ENCODE data around the gene ADORA2A.

ADORA2A gene

GRCh38 chr22:24459911-24460310, 32.5 kb downstream of the ADORA2A start:
- peaks cover 3% of the 10 kb centered on the region for H3K4me1 Mint-ChIP-seq (ENCODE audit: low read depth)

GRCh38 chr22:24460418-24461089, 33.2 kb downstream of the ADORA2A start:
- H3K27ac Mint-ChIP-seq = no peak overlapping the region
- H3K4me3 Mint-ChIP-seq = no peak overlapping the region
- H3K4me1 Mint-ChIP-seq (ENCODE audit: low read depth) = peaks cover 6% of the 10 kb centered on the region
- H3K27me3 Mint-ChIP-seq = no peaks in the 10 kb centered on the region
- no peaks in the 10 kb centered on the region for H3K9me3 Mint-ChIP-seq (ENCODE audit: low read depth)
- H3K36me3 Mint-ChIP-seq = no peaks in the 10 kb centered on the region

More at GRCh38 chr22:24459911-24460310, 32.5 kb downstream of the ADORA2A start:
- Mint-ChIP-seq H3K27me3 (no peaks in the 10 kb centered on the region), H3K36me3 (no peaks in the 10 kb centered on the region), H3K9me3 (ENCODE audit: low read depth) (no peaks in the 10 kb centered on the region), H3K27ac (no peak overlapping the region), H3K4me3 (no peak overlapping the region)

GRCh38 chr22:24463071-24463760, 35.8 kb downstream of the ADORA2A start:
- Mint-ChIP-seq H3K27ac (no peak overlapping the region), H3K36me3 (no peaks in the 10 kb centered on the region), H3K9me3 (ENCODE audit: low read depth) (no peaks in the 10 kb centered on the region), H3K4me1 (ENCODE audit: low read depth) (peaks cover 15% of the 10 kb centered on the region), H3K27me3 (no peaks in the 10 kb centered on the region), H3K4me3 (no peak overlapping the region)

GRCh38 chr22:24465566-24465965, 38.2 kb downstream of the ADORA2A start:
- no peak overlapping the region for H3K4me3 Mint-ChIP-seq
- H3K4me1 Mint-ChIP-seq (ENCODE audit: low read depth) = peaks cover 15% of the 10 kb centered on the region
- H3K27me3 Mint-ChIP-seq = no peaks in the 10 kb centered on the region
- H3K27ac Mint-ChIP-seq = no peak overlapping the region
- no peaks in the 10 kb centered on the region for H3K36me3 Mint-ChIP-seq
- no peaks in the 10 kb centered on the region for H3K9me3 Mint-ChIP-seq (ENCODE audit: low read depth)

GRCh38 chr22:24465975-24466374, 38.6 kb downstream of the ADORA2A start:
- no peak overlapping the region for H3K27ac Mint-ChIP-seq
- H3K4me1 Mint-ChIP-seq (ENCODE audit: low read depth) = peaks cover 12% of the 10 kb centered on the region
- no peak overlapping the region for H3K4me3 Mint-ChIP-seq
- no peaks in the 10 kb centered on the region for H3K27me3 Mint-ChIP-seq
- no peaks in the 10 kb centered on the region for H3K36me3 Mint-ChIP-seq
- no peaks in the 10 kb centered on the region for H3K9me3 Mint-ChIP-seq (ENCODE audit: low read depth)

- Mint-ChIP-seq H3K27me3 (no peaks in the 10 kb centered on the region), H3K4me3 (no peak overlapping the region), H3K9me3 (ENCODE audit: low read depth) (no peaks in the 10 kb centered on the region), H3K4me1 (ENCODE audit: low read depth) (peaks cover 12% of the 10 kb centered on the region), H3K27ac (no peak overlapping the region), H3K36me3 (no peaks in the 10 kb centered on the region)
Measured at GRCh38 chr22:24466716-24467328, 39.4 kb downstream of the ADORA2A start.

- Mint-ChIP-seq H3K4me1 (ENCODE audit: low read depth) (peaks cover 12% of the 10 kb centered on the region), H3K4me3 (no peak overlapping the region), H3K27ac (no peak overlapping the region), H3K36me3 (no peaks in the 10 kb centered on the region), H3K27me3 (no peaks in the 10 kb centered on the region), H3K9me3 (ENCODE audit: low read depth) (no peaks in the 10 kb centered on the region)
Measured at GRCh38 chr22:24467340-24467739, 39.9 kb downstream of the ADORA2A start.

- Mint-ChIP-seq H3K4me1 (ENCODE audit: low read depth) (peaks cover 4% of the 10 kb centered on the region), H3K9me3 (ENCODE audit: low read depth) (peaks cover 5% of the 10 kb centered on the region), H3K36me3 (no peaks in the 10 kb centered on the region), H3K4me3 (no peak overlapping the region), H3K27me3 (no peaks in the 10 kb centered on the region), H3K27ac (no peak overlapping the region)
Measured at GRCh38 chr22:24471570-24471969, 44.2 kb downstream of the ADORA2A start.

- peaks cover 5% of the 10 kb centered on the region for H3K9me3 Mint-ChIP-seq (ENCODE audit: low read depth)
- peaks cover 3% of the 10 kb centered on the region for H3K36me3 Mint-ChIP-seq
- no peaks in the 10 kb centered on the region for H3K4me1 Mint-ChIP-seq (ENCODE audit: low read depth)
- H3K27ac Mint-ChIP-seq = no peak overlapping the region
- no peak overlapping the region for H3K4me3 Mint-ChIP-seq
- no peaks in the 10 kb centered on the region for H3K27me3 Mint-ChIP-seq
Measured at GRCh38 chr22:24473284-24473683, 45.9 kb downstream of the ADORA2A start.

GRCh38 chr22:24474221-24474620, 46.8 kb downstream of the ADORA2A start:
- peaks cover 5% of the 10 kb centered on the region for H3K9me3 Mint-ChIP-seq (ENCODE audit: low read depth)
- no peaks in the 10 kb centered on the region for H3K4me1 Mint-ChIP-seq (ENCODE audit: low read depth)
- H3K36me3 Mint-ChIP-seq = peaks cover 3% of the 10 kb centered on the region
- H3K4me3 Mint-ChIP-seq = no peak overlapping the region
- no peak overlapping the region for H3K27ac Mint-ChIP-seq
- no peaks in the 10 kb centered on the region for H3K27me3 Mint-ChIP-seq

- Mint-ChIP-seq H3K27ac (no peak overlapping the region), H3K36me3 (peaks cover 3% of the 10 kb centered on the region), H3K9me3 (ENCODE audit: low read depth) (peaks cover 5% of the 10 kb centered on the region), H3K4me1 (ENCODE audit: low read depth) (no peaks in the 10 kb centered on the region), H3K27me3 (no peaks in the 10 kb centered on the region), H3K4me3 (no peak overlapping the region)
Measured at GRCh38 chr22:24474649-24475255, 47.4 kb downstream of the ADORA2A start.

GRCh38 chr22:24481641-24482040, 54.2 kb downstream of the ADORA2A start:
- H3K9me3 Mint-ChIP-seq (ENCODE audit: low read depth) = no peaks in the 10 kb centered on the region
- peaks cover 3% of the 10 kb centered on the region for H3K36me3 Mint-ChIP-seq
- H3K27me3 Mint-ChIP-seq = no peaks in the 10 kb centered on the region

GRCh38 chr22:24482575-24482974, 55.2 kb downstream of the ADORA2A start:
- Mint-ChIP-seq H3K4me3 (no peak overlapping the region), H3K9me3 (ENCODE audit: low read depth) (no peaks in the 10 kb centered on the region), H3K27me3 (no peaks in the 10 kb centered on the region), H3K36me3 (no peaks in the 10 kb centered on the region), H3K4me1 (ENCODE audit: low read depth) (peaks cover 12% of the 10 kb centered on the region), H3K27ac (no peak overlapping the region)

More at GRCh38 chr22:24481641-24482040, 54.2 kb downstream of the ADORA2A start:
- Mint-ChIP-seq H3K4me1 (ENCODE audit: low read depth) (peaks cover 12% of the 10 kb centered on the region), H3K4me3 (no peak overlapping the region), H3K27ac (no peak overlapping the region)

GRCh38 chr22:24482998-24483397, 55.6 kb downstream of the ADORA2A start:
- Mint-ChIP-seq H3K4me1 (ENCODE audit: low read depth) (peaks cover 12% of the 10 kb centered on the region), H3K27me3 (no peaks in the 10 kb centered on the region), H3K36me3 (no peaks in the 10 kb centered on the region), H3K4me3 (no peak overlapping the region), H3K9me3 (ENCODE audit: low read depth) (no peaks in the 10 kb centered on the region), H3K27ac (no peak overlapping the region)

GRCh38 chr22:24483976-24484545, 56.7 kb downstream of the ADORA2A start:
- Mint-ChIP-seq H3K27ac (no peak overlapping the region), H3K4me3 (no peak overlapping the region), H3K4me1 (ENCODE audit: low read depth) (peaks cover 12% of the 10 kb centered on the region), H3K36me3 (no peaks in the 10 kb centered on the region), H3K27me3 (no peaks in the 10 kb centered on the region), H3K9me3 (ENCODE audit: low read depth) (no peaks in the 10 kb centered on the region)
